SW480 (cell line): ENCODE data around the gene MLF1.

Experiments used
- DNase-seq: peaks from one replicate; pipeline ENCODE4 v3.0.0-alpha.2; 2016; ENCODE audit warnings: low spot score

Gene MLF1

DNA sequence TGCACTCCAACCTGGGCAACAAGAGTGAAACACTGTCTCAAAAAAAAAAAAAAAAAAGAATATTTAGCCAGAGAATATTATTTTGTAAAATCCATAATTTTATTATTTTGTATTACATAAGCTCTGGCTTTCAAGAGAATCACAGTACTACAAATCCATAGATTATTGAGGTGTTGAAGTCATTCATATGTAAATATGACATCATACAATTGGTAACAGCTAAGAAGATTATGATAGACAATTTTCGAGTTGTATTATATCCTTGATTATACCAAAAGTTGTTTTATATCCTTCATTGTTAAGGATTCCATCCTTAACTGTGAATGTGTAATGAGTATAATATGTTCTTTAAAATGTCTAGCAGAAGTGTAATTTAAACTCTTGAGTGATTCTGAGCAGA is 3.7 kb downstream of the MLF1 start:
- no peak for DNase-seq

DNA sequence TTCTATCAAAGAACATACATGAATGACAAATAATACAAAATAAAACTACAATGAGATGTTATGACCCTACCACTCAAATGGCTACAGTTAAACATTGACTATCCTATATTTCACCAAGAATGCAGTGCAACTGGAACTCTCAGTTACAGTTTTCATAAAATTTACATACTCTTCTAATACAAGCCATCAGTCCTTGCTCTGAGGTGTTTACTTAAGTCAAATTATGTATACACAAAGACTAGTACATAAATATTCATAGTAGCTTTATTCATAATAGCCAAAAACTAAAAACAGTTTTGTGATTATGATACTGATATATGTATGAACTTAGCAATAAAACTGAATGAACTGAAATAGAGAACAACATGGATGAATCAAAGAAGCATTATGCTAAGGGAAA is 19.2 kb downstream of the MLF1 start:
- no peak for DNase-seq

DNA sequence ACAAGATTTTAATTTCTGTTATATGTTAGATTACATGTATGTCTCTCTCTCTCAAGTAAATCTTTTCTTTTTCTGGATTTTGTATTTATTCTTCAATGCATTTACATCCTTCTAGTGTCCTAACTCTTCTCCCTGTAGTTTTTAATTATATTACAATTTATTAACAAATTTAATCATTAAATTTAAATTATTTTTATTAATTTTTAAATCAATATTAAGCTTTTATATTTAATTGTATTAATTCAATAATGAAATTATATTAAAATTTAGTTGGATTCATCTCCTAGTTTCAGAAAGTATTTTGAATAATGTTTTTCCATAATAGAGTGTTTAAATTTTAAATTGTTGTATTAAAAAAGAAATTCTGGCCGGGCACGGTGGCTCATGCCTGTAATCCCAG is 29.8 kb downstream of the MLF1 start:
- no peak for DNase-seq

DNA sequence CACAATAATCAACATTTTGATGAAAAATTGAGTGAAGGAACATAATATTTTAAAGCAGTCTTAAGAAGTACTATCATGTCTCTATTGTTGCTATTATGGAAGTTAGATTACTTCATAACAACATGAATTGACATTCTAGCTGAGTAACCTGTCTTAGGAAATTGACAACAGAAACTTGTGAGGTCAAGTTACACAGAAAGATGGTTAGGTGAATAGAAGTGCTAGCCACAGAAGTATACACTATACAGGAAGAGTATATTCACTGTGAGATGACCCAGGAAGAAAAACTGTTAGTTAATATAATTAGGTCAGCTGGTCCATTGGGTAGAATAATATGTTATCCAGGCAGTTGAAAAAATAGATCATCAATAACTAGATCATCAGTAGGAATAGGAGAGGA is 31.2 kb downstream of the MLF1 start:
- no peak for DNase-seq

DNA sequence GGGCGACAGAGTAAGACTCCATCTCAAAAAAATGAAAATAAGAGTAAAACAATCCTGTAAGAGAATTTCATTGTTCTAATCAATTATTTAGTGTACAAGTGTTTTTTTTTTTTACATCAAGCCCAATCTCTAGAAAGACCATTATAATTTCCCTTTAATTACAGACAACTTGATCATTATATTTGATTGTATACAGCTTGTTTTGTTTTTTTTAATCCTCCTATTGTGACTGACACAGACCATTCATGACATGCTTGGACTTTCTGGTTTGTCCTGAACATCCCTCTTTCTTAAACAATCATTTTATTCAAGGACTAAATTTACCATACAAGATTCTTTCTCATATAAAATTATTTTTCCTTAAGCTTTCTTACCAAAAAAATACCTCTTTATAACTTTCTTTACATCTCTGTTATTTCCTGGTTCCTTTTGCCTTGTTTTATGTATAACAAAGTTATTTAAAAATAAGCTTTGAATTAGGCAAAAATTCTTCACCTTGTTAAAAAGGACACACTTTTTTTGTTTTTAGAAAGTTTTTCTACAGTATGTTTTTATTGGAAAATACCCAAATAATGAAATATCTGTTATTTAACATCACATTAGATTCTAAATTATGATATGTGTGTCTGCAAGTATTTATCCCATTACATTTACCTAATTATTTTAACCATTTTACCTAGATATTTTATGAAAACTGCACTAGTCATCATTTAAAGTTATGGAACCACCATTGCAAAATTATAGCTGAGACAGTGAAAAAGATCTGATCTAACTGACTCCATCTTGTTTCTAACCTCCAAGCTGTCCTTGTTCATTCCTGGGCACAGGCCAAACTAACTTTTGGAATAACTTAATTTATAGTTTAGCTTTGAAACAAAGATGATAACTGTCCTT is 47.2 kb downstream of the MLF1 start:
- DNase-seq = no peak

DNA sequence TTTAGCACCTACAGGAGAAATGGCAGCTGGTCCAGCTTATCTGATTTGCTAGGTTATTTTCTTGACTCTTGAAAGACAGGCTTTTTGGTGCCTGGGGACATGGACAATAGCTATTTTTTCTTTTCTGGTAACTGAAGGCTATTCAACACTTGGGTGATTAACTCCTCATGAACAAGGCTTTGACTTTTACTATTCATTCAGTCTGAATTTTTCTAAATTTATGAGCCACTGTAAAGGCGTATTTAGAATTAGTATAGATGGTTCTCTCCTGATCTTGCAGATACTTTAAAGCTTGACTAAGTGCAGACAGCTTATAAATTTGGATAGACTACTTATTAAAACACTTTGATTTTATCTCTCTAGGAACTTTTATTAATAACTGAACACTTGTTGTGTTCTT is 54.9 kb downstream of the MLF1 start:
- DNase-seq = no peak

DNA sequence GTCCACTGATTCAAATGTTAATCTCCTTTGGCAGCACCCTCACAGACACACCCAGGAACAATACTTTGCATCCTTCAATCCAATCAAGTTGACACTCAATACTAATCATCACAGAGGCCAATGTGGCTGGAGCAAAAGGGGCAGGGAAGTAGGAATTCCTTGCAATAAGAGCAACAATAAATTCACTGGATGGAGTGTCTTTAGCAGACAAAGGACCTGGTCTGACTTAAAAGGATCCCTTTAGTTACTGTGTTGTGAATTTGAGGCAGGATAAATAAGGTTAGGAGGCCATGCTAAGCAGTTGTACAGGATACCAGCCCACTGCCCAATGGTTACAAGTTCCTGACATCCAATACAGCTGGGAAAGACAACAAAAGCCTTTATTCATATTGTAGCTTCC is 61.0 kb downstream of the MLF1 start:
- no peak for DNase-seq

DNA sequence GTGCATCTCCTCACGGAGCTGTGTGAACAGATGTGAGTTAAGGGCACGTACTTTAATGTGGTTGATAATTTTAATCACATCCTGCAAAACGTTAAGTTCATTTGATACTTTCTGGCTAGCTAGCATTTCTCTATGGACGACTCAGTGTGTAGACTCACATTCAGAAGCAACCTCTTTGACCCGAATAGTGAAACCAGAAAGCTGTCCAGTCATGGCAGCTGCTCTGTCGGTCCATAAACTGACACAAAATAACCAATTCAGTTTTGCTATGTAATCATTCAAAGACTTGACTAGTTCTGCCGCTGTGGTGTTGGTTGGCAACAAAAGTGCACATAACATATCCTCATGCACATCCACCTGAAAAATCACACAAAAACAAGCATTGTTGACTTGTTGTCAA is 69.7 kb downstream of the MLF1 start:
- no peak for DNase-seq

DNA sequence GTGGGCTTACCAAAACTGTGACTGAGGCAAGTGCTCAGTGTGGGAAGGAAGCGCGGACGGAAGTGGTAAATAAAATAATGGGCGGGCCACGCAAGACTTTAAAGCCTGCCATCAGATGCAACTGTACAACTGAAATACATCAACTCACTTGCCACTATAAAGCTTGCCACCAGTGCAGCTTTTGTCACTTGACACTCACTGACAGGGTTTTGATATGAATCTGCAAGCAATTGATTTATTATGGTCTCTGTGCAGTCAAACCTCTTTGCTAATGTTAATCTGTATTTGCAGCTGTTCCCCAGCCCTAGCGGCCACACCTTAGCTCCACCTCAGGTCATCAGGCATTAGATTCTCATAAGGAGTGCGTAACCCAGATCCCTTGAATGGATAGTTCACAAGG is 71.0 kb downstream of the MLF1 start:
- DNase-seq = no peak

DNA sequence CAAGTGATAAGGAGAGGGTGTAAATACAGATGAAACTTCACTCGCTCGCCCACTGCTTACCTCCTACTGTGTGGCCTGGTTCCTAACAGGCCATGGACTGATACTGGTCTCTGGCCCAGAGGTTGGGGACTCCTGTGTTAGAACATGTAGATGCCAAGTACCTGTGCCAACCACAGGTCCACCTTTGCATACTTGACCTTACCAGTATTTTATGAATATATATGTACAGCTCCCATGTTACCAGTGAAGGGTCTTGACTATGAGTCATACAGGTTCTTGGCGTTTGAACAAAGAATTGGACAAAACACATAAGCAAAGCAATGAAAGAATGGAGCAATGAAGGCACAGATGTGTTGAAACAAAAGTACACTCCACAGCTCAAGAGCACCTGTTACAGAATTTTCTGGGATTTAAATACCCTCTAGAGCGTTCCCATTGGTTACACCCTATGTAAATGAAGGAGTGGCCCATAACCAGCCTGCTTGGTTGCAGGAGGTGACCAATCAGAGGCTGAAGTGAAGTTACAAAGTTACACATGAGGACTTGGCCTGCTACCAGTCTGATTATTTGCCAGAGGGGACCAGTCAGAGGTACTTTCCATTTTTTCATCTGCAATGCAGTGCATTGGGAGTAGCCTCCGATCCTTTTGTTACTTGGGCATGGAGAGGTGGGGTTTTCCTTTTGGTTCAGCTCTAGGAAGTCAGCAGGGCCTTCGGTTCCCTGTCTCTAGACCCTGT is 71.6 kb downstream of the MLF1 start:
- no peak for DNase-seq

DNA sequence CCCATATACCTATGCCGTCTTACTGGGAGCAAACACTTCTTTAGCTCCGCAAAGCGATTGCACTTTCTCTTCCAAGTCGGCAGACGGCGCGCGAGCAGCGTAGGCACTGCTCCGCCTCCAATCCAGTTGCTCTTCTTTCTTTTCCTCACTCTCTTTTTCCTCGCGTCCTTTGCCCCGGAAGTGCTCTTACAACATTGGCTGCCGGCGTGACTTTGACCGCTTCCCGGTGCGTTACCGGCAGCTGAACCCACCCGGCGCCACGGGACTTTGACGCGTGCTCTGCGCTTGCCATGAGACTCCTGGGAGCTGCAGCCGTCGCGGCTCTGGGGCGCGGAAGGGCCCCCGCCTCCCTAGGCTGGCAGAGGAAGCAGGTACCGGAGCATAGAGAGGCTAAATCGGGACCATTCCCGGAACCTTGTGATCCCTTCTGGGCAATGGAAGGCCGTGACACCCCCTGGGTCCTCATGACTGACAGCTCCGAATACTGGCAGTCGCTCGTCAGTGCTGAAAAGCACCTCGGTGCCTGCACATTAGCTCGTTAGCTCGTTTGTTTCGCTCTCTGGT is 73.4 kb downstream of the MLF1 start, which contains the start of gene GFM1:
GFM1 (plus strand) TSS at position 183 of the 564 bp plus-strand sequence; CDS start at position 291, 108 bp downstream.
- DNase-seq = peak; percentile 98

DNA sequence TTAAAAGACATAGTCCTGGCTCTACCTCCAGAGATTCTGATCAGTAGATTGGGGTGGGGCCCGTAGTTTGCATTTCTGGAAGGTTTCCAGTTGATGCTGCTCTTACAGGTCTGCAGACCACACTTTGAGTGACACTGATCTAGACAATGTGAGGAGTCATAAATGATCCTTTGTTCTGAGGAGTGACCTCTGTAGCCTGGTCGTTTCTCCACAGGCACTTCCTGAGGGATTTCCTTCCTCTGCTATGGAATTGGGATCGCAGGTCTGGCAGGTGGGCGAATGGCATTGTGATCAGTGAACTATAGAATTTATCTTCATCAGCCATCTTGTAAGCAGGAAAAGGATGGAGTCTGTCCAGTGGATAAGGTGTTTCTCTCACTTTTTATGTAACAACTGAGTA is 78.8 kb downstream of the MLF1 start:
- peak; percentile 79 for DNase-seq

DNA sequence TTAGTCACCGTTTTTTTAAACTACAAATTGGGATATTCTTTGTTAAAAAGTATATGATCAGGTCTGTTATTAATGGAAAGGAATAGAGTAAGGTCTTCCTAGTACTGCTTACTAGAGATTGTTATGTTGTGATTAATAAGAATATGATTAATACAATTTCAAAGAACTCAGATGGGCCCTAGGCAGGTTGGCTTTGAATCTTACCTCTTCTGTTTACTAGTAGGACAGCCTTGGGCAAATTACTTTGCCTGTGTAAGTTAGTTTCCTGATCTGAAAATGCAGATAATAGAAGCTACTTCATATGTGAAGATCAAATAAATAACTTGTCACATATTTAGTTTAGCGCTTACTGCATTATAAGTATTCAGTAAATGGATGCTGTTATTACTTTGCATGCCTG is 80.2 kb downstream of the MLF1 start:
- DNase-seq = no peak

DNA sequence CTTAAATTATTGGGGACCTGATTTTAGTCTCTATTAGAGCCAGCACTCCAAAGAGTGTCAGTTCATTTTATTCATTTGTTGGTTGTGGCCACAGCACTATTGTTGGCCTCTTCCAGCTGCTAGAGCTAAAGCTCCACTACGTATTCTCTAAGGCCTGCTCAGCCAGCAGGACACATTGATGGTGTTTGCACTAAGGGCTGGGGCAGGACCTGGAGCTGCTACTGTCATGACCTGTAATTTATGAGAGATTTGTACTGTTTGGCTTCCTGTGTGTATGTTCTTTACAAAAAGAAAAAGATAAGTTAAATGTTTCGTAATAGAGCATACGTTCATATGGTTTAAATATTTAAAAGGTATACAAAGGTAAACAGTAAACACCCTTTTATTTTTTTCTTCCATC is 81.5 kb downstream of the MLF1 start:
- no peak for DNase-seq
